ENCODE measurements around the gene CELSR2.

DNA sequence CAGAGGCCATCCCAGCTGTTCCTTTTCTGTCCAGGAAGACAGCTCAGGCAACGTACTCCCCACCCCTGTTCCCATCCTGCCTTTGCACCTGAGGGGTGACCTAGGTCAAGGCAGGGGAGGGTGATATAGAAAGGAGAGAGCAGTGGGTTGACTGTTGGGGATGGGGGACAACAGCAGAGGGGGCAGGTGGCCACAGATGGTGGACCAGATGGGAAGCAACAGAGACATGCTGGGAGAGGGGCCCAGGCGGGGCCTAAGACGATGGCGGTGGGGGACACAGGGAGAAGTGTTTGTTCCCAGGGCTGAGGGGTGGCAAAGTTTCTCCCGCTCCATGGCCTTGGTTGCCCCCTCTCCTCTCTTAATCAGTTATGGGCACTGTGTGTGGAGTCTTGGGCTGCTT, 6.3 kb downstream of the CELSR2 start:
- TF ChIP-seq, protein P1, sequence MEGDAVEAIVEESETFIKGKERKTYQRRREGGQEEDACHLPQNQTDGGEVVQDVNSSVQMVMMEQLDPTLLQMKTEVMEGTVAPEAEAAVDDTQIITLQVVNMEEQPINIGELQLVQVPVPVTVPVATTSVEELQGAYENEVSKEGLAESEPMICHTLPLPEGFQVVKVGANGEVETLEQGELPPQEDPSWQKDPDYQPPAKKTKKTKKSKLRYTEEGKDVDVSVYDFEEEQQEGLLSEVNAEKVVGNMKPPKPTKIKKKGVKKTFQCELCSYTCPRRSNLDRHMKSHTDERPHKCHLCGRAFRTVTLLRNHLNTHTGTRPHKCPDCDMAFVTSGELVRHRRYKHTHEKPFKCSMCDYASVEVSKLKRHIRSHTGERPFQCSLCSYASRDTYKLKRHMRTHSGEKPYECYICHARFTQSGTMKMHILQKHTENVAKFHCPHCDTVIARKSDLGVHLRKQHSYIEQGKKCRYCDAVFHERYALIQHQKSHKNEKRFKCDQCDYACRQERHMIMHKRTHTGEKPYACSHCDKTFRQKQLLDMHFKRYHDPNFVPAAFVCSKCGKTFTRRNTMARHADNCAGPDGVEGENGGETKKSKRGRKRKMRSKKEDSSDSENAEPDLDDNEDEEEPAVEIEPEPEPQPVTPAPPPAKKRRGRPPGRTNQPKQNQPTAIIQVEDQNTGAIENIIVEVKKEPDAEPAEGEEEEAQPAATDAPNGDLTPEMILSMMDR (IDR thresholded peaks at IDR 0.05; ENCODE audit: low read depth, low read length): no peak
- TF ChIP-seq POLR2A (IDR thresholded peaks at IDR 0.05; ENCODE audit: extremely low read depth, insufficient read length) (no peak), MYC (IDR thresholded peaks at IDR 0.05; ENCODE audit: low read depth, low read length) (no peak)
- TF ChIP-seq, protein P2, sequence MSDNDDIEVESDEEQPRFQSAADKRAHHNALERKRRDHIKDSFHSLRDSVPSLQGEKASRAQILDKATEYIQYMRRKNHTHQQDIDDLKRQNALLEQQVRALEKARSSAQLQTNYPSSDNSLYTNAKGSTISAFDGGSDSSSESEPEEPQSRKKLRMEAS (IDR thresholded peaks at IDR 0.05; ENCODE audit: low read depth, low read length): no peak

Measured in NB4 (cell line).